GM18873 (cell line): Measurements from ENCODE around the gene STX12.
"Not testable (repeated sequence)": the region's sequence is repeated elsewhere in the genome, so short reads cannot be mapped to it uniquely, and the experiment has no call there.

Source experiments
- ATAC-seq: cut with Tn5 transposase; IDR thresholded peaks from one replicate; pipeline ENCODE4 v1.9.1; 2021; ENCODE audit warnings: mild to moderate bottlenecking, moderate library complexity, moderate number of reproducible peaks; ENCODE audit not compliant: unreplicated experiment, low FRiP score

The STX12 gene

DNA sequence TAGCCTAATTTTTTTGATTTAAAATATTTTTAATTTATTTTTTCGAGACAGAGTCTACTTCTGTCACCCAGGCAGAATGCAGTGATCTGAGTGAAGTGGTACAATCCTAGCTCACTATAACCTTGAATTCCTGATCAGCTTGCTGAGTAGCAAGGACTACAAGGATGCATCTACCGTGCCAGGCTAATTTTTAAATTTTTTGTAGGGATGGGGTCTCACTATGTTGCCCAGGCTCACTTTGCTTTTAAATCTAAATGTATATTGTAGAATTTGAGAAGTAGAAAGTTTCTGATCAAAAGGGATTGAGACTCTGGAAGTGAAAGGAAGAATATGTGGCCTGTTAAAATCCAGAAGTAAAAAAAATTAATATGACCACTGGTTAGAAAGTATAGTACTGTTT lies 1.6 kb downstream of the STX12 start:
- ATAC-seq = no peak

GRCh38 chr1:27775336-27775735 lies 2.3 kb downstream of the STX12 start:
- ATAC-seq = not testable (repeated sequence)

DNA sequence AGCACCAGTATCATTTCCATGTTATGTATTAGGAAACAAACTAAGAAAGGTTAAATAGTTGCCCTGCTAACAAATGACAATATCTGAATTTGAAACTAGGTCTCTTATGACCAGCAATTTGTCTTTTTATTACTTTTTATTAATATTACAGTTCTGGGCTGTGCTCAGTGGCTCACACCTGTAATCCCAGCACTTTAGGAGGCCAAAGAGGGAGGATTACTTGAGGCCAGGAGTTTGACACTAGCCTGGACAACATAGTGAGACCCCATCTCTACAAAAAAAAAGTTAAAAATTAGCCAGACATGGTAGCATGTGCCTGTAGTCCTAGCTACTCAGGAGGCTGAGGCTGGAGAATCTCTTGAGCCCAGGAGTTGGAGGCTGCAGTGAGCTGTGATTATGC lies 3.3 kb downstream of the STX12 start:
- ATAC-seq = not testable (repeated sequence)

DNA sequence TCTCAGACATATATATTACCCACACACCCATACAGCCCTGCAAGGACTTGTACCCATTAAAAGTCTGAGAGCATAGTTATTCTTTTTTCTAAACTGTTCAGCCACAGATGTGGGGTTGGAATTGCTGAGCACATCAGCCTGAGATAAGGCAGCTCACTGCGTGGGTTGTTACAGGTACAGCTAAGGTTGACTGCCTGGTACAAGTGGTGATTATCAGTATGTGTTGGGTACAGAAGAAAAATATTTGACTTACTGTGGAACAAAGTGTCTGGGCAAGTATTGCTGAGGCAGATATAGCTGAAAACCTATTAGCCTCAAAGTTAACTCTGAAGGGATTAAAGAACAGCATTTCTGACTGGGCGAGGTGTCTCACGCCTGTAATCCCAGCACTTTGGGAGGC lies 5.0 kb downstream of the STX12 start:
- no peak for ATAC-seq

DNA sequence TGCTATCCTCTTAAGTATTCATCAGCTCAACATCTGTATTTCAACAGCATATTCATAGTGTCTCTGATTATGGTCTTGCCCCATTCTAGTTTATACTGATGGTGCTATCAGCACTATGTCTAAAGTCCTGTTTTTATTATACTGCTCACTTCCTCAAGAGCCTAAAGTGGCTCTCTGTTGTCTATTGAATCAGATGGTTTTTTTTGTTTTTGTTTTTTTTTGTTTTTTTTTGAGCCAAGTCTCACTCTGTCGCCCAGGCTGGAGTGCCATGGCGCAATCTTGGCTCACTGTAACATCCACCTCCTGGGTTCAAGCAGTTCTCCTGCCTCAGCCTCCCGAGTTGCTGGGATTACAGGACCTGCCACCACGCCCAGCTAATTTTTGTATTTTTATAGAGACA lies 6.1 kb downstream of the STX12 start:
- no peak for ATAC-seq

DNA sequence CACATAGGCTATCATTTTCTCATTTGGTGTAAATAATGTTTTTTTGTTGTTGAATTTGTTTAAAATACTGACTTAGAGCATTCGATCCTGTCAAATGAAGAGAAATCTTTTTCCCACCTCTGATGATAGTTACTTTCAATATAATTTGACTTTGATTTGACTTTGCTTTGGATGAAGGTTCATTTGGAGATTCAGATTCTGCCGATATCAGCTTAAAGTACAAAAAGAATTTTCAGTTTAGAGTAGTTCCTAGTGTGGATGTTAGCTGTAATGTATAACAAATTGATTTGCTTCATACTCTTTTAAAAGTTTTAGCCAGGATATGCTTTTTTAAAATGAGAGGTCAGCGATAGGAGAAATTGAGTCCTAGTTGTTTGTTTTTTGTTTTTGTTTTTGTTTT lies 9.9 kb downstream of the STX12 start:
- no peak for ATAC-seq

GRCh38 chr1:27784700-27785099 lies 11.7 kb downstream of the STX12 start:
- no peak for ATAC-seq

DNA sequence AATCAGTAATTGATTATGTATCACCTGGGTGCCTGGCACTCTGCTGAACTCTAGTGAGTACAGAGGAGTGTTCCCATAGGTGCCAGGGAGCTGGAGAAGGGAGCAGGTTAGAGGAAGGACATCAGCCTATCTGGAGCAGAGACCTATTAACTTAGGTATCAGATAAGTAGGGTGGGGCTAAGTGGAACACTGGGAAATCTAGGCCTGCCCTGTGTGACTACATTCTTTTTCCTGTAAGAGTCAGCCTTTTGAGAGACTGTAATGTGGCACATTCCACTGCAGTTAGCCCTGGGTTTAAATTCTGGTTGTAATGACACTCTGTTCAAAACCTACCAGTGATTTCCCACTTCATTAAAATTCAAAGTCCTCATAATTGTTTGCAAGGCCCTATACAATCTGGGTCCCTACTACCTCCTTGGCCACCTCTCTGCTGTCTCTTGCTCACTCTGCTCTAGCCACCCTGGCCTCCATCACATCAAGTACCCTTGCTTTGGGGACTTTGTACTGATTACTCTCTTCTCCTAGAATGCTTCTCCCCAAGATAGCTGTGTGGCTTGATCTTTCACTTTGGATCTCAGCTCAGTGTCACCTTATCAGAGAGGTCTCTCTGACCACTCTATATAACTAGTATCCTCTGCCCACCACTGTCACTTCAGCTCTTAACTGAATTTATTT lies 12.9 kb downstream of the STX12 start:
- ATAC-seq = no peak

DNA sequence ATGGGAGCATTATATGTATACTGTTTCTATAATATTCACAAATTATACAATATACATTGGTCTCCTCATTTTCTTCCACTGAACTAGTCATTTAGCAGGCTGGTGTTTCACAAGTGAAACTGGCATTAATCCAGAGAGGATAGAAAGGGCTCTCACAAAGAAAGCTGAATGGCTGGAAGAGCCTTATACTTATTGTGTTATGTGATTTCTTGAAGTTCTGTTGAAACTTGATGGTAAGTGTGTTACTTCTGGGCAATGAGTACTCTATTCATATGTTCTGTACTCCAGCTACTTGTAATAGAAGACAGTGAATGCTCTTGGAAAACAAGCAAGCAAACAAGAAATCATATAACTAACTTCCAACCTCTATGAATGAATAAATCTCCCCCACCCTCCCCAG lies 14.9 kb downstream of the STX12 start:
- no peak for ATAC-seq

DNA sequence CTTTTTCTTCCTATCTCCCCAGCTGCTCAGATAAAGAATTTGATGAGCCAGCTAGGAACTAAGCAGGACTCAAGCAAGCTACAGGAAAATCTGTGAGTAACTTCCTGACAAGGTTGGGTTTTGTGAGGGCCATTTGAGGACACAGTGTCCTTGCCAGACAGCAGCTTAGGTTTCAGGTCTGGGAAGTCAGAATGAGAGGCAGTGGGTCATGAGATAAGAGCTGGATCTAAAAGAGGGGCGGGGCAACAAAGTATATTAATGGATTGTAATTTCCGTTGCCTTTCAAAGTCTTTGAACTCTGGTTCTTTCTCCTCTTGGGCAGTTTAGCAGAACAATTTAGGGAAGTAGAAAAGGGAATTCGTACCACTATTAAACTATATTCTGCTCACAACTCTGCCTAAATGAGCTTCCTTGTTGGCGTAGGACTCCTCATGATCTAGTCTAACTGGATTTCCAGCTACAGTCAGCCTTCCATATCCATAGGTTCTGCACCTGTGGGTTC lies 16.6 kb downstream of the STX12 start:
- ATAC-seq = no peak

DNA sequence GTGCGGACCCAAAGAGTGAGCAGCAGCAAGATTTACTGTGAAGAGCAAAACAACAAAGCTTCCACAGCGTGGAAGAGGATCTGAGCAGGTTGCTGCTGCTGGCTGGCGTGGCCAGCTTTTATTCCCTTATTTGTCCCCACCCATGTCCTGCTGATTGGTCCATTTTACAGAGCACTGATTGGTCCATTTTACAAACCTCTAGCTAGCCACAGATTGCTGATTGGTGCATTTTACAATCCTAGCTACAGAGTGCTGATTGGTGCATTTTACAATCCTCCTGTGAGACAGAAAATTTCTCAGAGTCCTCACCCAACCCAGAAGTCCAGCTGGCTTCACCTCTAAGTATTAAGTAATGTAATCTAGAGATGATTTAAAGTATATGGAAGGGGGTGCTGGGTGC lies 17.3 kb downstream of the STX12 start:
- not testable (repeated sequence) for ATAC-seq

DNA sequence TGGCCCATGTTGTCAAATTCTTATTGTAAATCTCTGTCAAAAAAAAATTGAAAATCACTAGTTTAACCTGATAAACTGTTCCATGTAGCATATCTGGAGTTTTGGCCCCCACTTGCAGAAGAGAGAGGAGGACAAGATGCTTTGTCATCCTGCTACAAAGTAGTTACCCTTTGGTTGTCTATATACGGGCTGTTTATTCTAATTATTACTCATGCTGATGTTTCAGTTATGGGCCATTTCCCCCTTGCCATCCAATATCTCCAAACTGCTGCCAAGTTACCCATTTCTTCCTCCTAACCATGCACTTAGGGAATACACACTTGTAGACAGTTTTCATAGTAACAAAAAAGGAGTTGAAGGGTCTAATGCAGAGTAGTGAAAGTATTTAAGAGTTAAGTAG lies 22.6 kb downstream of the STX12 start:
- ATAC-seq = no peak

DNA sequence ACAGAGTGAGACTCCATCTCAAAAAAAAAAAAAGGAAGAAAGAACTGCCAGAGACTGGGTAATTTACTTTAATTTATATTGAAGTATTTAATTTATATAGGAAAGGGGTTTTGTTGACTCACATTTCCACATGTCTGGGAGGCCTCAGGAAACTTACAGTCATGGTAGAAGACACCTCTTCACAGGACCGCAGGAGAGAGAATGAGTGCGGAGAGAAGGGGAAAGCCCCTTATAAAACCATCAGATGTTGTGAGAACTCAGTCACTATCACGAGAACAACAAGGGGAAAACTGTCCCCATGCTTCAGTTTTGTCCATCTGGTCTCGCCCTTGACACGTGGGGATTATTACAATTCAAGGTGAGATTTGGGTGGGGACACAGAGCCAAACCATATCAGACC lies 31.8 kb downstream of the STX12 start:
- ATAC-seq = no peak

- no peak for ATAC-seq
Observed at GRCh38 chr1:27806758-27807157, 33.7 kb downstream of the STX12 start.

- ATAC-seq = no peak
Observed at GRCh38 chr1:27807385-27807784, 34.4 kb downstream of the STX12 start.

DNA sequence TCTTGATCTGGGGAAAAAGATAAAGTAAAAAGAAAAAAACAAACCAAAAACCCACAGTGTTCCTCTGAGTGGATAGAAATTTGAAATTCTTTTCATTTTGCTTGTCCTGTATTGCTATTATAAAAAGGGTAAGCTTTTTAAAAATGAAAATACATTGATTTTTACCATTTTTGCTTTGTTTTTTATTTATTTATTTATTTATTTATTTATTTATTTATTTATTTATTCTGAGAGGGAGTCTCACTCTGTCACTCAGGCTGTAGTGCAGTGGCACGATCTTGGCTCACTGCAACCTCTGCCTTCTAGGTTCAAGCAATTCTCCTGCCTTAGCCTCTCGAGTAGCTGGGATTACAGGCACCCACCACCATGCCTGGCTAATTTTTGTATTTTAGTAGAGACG lies 35.1 kb downstream of the STX12 start:
- not testable (repeated sequence) for ATAC-seq

- ATAC-seq = no peak
Observed at GRCh38 chr1:27809883-27810282, 36.9 kb downstream of the STX12 start.

DNA sequence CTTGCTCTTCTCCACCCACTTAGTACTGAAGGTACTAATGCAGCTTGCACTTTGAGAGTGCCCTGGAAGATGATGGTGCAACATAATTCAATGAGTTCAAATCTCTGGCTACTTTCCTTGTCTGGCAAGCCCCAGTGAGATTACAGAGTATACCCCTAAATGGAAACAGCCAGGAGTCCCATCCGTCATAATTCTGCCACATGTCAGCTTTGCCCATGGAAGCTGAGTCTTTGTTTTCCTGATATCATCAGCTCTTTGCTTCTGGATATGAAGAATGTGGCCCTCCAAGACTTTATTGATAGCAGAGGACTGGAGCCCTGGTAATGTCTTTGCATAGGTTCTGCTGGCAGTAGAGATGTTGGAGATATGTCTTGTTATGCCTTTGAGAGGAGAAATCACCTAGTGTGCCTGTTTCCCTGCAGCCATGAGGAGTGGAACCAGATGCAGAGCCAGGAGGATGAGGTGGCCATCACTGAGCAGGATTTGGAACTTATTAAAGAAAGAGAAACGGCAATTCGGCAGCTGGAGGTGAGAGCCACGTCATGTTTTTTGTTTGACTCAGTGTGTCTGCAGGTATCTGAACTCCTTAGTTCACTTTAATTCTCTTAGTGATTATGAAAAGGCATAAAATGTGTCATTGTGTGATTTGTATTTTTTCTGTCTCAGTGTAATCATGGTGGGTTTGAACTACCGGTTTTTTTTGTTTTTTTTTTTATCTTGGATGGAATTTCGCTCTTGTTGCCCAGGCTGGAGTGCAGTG lies 38.9 kb downstream of the STX12 start:
- no peak for ATAC-seq

GRCh38 chr1:27816921-27817630 lies 44.1 kb downstream of the STX12 start:
- no peak for ATAC-seq

DNA sequence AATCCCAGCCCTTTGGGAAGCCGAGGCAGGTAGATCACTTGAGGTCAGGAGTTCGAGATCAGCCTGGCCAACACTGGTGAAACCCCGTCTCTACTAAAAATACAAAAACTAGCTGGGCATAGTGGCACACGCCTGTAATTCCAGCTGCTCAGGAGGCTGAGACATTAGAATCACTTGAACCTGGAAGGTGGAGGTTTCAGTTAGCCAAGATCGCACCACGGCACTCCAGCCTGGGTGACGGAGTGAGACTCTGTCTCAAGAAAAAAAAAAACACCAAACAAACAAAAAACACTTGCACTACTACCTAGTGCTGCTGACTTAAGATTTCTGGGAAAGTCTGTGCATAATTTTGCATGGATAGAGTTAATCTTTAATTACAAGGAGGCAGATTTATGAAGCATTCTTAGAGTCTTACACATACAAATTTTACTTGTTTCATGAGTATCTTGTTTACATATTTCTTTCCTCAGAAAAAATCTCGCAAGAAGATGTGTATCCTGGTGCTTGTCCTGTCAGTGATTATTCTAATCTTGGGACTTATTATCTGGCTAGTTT lies 48.8 kb downstream of the STX12 start:
- no peak for ATAC-seq

- no peak for ATAC-seq
Observed at GRCh38 chr1:27823784-27824183, 50.8 kb downstream of the STX12 start.
